C4-2B (cell line): ENCODE measurements around the gene PLA2G1B.

Source experiments
- H3K27ac ChIP-seq: fragments of 450-650 bp; 2 replicates; pipeline ENCODE4 v1.5.1; 2017
- ZFX ChIP-seq: fragments of 450-650 bp; IDR thresholded peaks from 2 replicates; pipeline ENCODE4 v1.6.1; 2017
- TF ChIP-seq, protein P1 (sequence below): fragments of 450-650 bp; conservative IDR thresholded peaks from 2 replicates; pipeline ENCODE4 v1.5.1; 2017; ENCODE audit warnings: mild to moderate bottlenecking

The PLA2G1B gene

GRCh38 chr12:120347766-120348165 lies 20.2 kb upstream of the PLA2G1B start:
- no peak overlapping the region for H3K27ac ChIP-seq
- TF ChIP-seq, protein P1, sequence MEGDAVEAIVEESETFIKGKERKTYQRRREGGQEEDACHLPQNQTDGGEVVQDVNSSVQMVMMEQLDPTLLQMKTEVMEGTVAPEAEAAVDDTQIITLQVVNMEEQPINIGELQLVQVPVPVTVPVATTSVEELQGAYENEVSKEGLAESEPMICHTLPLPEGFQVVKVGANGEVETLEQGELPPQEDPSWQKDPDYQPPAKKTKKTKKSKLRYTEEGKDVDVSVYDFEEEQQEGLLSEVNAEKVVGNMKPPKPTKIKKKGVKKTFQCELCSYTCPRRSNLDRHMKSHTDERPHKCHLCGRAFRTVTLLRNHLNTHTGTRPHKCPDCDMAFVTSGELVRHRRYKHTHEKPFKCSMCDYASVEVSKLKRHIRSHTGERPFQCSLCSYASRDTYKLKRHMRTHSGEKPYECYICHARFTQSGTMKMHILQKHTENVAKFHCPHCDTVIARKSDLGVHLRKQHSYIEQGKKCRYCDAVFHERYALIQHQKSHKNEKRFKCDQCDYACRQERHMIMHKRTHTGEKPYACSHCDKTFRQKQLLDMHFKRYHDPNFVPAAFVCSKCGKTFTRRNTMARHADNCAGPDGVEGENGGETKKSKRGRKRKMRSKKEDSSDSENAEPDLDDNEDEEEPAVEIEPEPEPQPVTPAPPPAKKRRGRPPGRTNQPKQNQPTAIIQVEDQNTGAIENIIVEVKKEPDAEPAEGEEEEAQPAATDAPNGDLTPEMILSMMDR, result no peak
- no peak for TF ChIP-seq ZFX

DNA sequence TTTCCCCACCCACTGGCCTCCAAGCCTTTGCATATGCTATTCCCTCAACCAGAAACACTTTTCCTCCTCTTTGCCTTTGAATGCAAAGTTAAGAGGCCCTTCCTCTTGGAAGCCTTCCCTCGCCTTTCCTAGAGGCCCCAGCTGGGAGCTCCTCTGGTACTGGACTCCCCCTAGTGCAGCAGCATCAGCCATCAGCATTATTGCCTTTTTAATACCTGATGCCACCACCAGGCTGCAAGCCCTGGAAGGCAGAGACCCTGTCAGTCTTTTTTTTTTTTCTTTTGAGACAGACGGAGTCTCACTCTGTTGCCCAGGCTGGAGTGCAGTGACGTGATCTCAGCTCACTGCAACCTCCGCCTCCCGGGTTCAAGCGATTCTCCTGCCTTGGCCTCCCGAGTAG lies 19.1 kb upstream of the PLA2G1B start:
- no peak overlapping the region for H3K27ac ChIP-seq
- no peak for TF ChIP-seq ZFX
- TF ChIP-seq, protein P1, result no peak; the same call in 1 of the 2 replicates

DNA sequence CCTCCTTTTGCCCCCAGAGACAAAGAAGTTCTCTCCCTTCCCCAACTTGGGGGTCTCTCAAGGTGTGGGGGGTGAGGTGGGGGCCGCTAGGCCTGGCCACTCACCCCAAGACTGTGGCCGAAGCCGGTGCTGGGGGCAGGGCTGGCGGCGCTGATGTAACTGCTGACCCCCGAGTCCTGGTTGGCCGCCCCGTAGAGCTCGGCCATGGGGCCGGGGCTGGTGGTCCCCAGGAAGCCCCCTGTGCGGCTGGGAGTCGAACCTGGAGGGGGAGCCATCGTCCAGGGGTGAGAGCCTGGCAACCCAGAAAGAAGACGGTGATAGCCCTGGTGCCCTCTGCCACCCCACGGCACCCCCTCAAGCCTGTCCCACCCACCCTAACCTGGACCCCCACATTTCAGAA lies 18.5 kb upstream of the PLA2G1B start:
- H3K27ac ChIP-seq, result no peak overlapping the region

DNA sequence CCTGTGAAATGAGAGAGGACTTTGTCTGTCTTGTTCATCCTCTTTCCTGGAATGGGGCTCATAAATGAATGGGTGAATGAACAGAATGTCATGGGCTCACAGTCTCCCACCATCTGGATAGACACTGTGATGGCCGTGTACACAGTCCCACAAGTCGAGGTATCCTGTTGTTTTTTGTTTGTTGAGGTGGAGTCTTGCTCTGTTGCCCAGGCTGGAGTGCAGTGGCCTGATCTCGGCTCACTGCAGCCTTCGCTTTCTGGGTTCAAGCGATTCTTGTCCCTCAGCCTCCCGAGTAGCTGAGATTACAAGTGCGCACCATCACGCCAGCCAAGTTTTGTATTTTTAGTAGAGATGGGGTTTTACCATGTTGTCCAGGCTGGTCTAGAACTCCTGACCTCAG lies 16.1 kb upstream of the PLA2G1B start:
- no peak for TF ChIP-seq ZFX
- TF ChIP-seq, protein P1, result no peak
- H3K27ac ChIP-seq, result no peak overlapping the region

More for the DNA sequence above, 18.5 kb upstream of the PLA2G1B start:
- TF ChIP-seq, protein P1, result no peak
- TF ChIP-seq ZFX, result no peak

GRCh38 chr12:120343039-120343537 lies 15.5 kb upstream of the PLA2G1B start:
- no peak overlapping the region for H3K27ac ChIP-seq
- TF ChIP-seq, protein P1, result no peak
- no peak for TF ChIP-seq ZFX

DNA sequence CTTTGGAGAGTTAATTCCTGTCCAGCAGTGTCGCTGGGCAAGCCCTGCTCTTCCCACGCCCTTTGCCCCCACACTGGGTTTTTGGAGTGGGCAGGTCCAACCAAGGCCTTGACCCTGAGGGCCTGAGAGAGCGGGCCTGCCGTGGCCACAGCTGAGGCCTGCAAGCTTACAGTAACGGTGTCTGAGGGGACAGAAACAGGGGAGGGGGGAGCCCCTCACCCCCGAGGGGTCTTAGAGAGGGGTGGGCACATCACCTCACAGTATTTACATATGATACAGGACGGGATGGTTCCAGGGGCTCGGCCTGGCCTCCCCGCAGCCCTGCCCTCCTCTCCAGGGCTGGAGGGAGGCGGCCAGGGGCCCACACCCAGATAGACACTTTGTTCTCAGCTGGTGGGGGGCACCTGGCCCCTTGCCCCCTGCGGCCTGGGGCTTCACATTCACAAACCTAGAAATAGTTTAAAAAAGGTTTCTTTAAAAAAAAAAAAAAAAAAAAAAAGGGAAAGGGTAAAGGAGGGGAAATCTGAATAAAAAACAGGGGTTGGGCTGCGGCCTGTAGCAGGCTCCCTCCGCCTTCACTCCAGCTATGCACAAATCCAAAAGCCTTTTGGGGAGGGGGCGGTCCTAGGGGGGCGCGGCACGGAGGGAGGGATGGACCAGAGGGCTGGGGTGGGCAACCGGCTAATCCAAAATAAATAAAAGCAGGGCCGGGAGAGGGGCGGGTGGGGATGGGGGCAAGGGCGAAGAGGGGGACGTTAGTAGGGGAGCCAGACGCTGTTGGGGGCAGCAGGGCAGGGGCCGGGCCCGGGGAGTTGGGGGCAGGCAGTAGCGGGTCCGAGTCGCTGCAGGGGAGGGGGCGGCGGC lies 14.8 kb upstream of the PLA2G1B start:
- H3K27ac ChIP-seq, result no peak overlapping the region

GRCh38 chr12:120339256-120339655 lies 11.7 kb upstream of the PLA2G1B start:
- no peak overlapping the region for H3K27ac ChIP-seq
- TF ChIP-seq, protein P1, result no peak

More for the DNA sequence above, 14.8 kb upstream of the PLA2G1B start:
- no peak for TF ChIP-seq ZFX
- TF ChIP-seq, protein P1, result no peak
